ENCODE data around the gene TMPRSS13.

TMPRSS13 gene

DNA sequence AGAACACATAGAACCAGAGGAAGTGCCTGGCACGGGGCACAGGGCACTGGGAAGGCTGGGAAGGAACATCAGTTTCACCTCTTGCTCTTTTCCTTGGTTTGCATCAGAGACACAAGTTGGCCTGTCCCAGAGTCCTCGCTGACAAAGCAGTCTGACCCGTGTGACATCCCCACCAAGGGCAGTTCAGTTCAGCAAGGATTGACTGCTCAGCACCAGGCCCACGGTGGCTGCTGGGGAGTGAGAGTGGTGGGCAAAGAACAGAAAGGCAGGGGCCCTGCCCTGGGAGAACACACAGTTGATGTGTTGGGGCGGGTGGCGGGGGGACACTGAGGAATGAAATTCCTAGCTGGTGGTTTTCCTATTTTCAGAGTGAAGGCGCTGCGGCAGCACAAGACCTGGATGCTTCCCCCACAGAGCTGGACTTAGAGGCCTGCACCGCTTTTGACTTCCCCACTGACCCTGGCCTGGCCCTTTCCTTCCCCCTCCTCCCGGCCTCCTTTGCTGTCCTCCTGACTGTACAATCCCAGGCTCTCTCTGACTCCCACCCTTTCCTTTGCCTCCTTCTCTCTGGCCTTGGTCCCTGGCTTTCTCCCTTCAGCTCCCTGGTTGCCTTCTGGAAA is 2.2 kb upstream of the TMPRSS13 start:
- TF ChIP-seq FOXP2 (optimal IDR thresholded peaks at IDR 0.05; ENCODE audit: borderline replicate concordance, extremely low read depth, extremely low read length, insufficient read depth) (no peak), TAF1 (IDR thresholded peaks at IDR 0.05; ENCODE audit: borderline replicate concordance, insufficient read depth, low read length) (no peak), REST (IDR thresholded peaks at IDR 0.05; ENCODE audit: insufficient read depth in 1 of 2, low read depth in 2 of 2, low read length in 2 of 2) (no peak)

DNA sequence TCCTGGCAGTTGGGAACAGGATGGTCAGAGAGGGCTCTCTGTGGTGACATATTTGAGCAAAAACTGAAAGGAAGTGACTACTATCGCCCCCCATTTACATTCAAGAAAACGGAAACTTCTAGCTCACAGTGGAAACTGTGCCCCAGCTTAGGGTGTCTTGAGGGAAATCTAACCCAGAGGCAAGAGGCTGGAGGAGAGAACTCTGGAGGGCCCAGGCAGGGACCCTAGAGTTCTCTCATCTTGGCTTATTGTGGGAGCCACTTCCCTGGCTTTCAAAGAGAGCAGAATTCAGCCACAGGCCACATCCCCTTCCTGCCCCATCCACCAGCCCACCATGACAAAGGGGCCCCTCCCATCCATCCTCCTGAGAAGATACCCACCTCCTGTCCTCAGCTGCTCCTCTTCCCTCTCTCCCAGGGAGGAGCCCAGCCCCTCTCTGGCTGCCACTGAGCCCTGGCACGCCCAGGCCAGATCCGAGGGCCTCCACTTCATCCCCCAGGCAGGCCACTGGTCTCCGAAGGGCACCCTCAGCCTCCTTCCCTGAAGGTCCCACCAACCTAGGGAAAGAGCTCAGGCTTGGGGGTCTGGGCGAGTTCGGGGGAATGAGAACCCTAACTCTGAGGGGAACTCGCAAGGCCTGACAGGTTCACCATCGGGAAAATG is 1.6 kb upstream of the TMPRSS13 start:
- TF ChIP-seq REST (IDR thresholded peaks at IDR 0.05; ENCODE audit: insufficient read depth in 1 of 2, low read depth in 2 of 2, low read length in 2 of 2) (no peak), POLR2AphosphoS5 (IDR thresholded peaks at IDR 0.05; ENCODE audit: low read depth, low read length) (no peak), SIN3A (IDR thresholded peaks at IDR 0.05; ENCODE audit: borderline replicate concordance, insufficient read depth, low read length) (no peak), FOXP2 (optimal IDR thresholded peaks at IDR 0.05; ENCODE audit: borderline replicate concordance, extremely low read depth, extremely low read length, insufficient read depth) (no peak), TAF1 (IDR thresholded peaks at IDR 0.05; ENCODE audit: borderline replicate concordance, insufficient read depth, low read length) (no peak)

DNA sequence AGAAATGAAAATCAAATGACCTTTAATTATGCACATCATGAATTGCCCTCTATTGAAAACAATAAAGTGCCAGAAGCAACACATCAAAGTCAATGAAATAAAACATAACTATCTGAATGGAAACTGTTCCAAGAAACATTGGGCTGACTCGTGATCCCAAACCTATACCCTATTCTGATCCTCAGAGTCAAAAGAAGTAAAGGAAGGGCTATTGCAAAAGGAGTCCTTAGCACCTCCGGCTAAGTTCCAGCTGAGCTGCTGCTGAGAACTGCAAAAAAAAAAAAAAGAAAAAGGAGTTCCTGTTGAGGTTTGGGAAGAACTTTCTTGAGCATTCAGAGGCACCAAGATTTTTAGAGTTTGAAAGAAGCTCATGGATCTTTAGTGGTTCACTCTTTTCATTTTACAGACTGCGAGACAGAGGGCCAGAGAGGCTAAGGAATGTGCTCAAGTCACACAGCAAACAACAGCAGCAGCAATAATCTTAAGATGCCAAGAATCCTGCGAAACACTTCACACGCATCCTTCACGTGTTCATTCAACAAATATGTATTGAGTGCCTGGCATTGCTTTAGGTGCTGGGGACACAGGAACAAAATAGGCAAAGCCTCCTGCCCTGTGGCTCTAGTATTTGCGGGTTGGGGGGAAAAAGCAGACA is 841 bp upstream of the TMPRSS13 start:
- TF ChIP-seq POLR2AphosphoS5 (IDR thresholded peaks at IDR 0.05; ENCODE audit: low read depth, low read length) (no peak), TAF1 (IDR thresholded peaks at IDR 0.05; ENCODE audit: borderline replicate concordance, insufficient read depth, low read length) (no peak), SIN3A (IDR thresholded peaks at IDR 0.05; ENCODE audit: borderline replicate concordance, insufficient read depth, low read length) (no peak), FOXP2 (optimal IDR thresholded peaks at IDR 0.05; ENCODE audit: borderline replicate concordance, extremely low read depth, extremely low read length, insufficient read depth) (no peak), REST (IDR thresholded peaks at IDR 0.05; ENCODE audit: insufficient read depth in 1 of 2, low read depth in 2 of 2, low read length in 2 of 2) (no peak)

DNA sequence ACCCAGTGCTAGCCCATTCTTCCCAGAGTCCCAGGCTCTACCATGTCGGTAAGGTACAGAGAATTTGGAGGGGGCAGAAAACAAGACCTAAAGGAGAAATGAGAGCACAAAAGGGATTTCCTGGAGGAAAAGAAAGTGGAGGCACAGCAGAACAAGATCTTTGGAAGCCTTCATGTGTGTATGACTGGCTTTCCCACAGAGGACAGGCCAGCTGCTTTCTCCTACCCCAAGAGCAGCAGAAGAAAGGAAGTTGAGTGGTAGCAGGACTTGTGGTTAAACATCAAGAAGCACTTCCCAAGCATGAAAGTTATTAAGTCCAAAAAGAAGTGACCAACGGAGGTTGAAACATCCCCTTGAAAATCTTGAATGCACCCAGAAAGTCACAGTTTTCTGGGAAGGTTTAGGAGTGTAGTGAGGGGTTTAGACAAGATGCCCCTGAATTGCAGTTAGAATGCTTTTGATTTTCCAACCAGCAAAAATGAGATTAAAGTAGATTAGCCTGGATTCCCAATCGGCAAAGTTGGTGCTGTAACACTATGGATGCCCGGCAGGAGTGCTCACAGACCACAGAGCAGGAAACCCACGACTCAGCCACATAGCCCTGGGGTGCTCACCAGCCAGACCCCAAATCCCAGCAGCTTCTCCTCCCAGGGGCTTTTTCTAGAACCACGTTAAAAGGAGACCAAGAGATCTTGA is 608 bp downstream of the TMPRSS13 start:
- TF ChIP-seq SIN3A (IDR thresholded peaks at IDR 0.05; ENCODE audit: borderline replicate concordance, insufficient read depth, low read length) (no peak), FOXP2 (optimal IDR thresholded peaks at IDR 0.05; ENCODE audit: borderline replicate concordance, extremely low read depth, extremely low read length, insufficient read depth) (no peak), REST (IDR thresholded peaks at IDR 0.05; ENCODE audit: insufficient read depth in 1 of 2, low read depth in 2 of 2, low read length in 2 of 2) (no peak), POLR2AphosphoS5 (IDR thresholded peaks at IDR 0.05; ENCODE audit: low read depth, low read length) (no peak), TAF1 (IDR thresholded peaks at IDR 0.05; ENCODE audit: borderline replicate concordance, insufficient read depth, low read length) (no peak)

Data from PFSK-1 (cell line).